ENCODE results near the gene DSCAML1. TPM values are rescaled to one million over a fixed set of nuclear protein-coding genes. Genes with fewer than 3 reads are reported as not detected.

Gene DSCAML1
- total and polyA plus RNA-seq, 9 of the 15 experiments (the other 6 are each of a cell fraction or from before 2014, with no cell fraction given): not detected

- no peak for TF ChIP-seq ZNF76 (CRISPR knock-in tag; IDR thresholded peaks at IDR 0.05; ENCODE audit: borderline replicate concordance)
- no peak for TF ChIP-seq MTF1 (CRISPR knock-in tag; IDR thresholded peaks at IDR 0.05; ENCODE audit: borderline replicate concordance)
- no peak for TF ChIP-seq ADNP (tag; IDR thresholded peaks at IDR 0.05)
- TF ChIP-seq PKNOX1 (IDR thresholded peaks at IDR 0.05): no peak
- no peak for TF ChIP-seq HDAC3 (IDR thresholded peaks at IDR 0.05; ENCODE audit: borderline replicate concordance, partially characterized antibody)
These were observed 80.2 kb downstream of the DSCAML1 start (continued) for GRCh38 chr11:117716521-117717440.

GRCh38 chr11:117715801-117716200 is 81.2 kb downstream of the DSCAML1 start:
- no peak overlapping the region for H3K27ac ChIP-seq (ENCODE audit: extremely low read depth, low read depth, low read length)
- intact Hi-C loops (cut with micrococcal nuclease) (no loop called here), in situ Hi-C loops (cut with MboI) (no loop called here)
- ChIA-PET POLR2A (interaction anchor here (0.5 to 1.0 kb wide), 2 partner anchors 16 to 33 kb away, joined by 3 read pairs; no protein-coding TSS in a partner anchor), CTCF (ENCODE audit: low intra/inter-chr PET ratio) (no interaction called here)
- H3K27me3 ChIP-seq (ENCODE audit: control insufficient read depth in 2 of 2, insufficient read depth in 2 of 2, low read length in 2 of 2): peaks cover 45 to 75% of the 10 kb centered on the region in 2 experiments
- 0% methylated on average over 8 of the region's 8 CpGs for WGBS (ENCODE audit: insufficient coverage, low coverage, missing lambda C conversion rate)
- FAIRE-seq (no peak), ATAC-seq (no peak), DNase-seq (ENCODE audit: extremely low read depth in 1 of 4, low spot score in 3 of 4) (no peak)
- H3K4me2 ChIP-seq (ENCODE audit: insufficient read depth, low read length): no peak overlapping the region
- H3K79me2 ChIP-seq (ENCODE audit: control insufficient read depth, insufficient read depth, low read length): no peaks in the 10 kb centered on the region
- H3K36me3 ChIP-seq (ENCODE audit: control insufficient read depth, insufficient read depth, low read length): no peaks in the 10 kb centered on the region
- H3K9me1 ChIP-seq (ENCODE audit: control insufficient read depth, insufficient read depth, low read length): no peaks in the 10 kb centered on the region
- H4K20me1 ChIP-seq (replicated peaks; ENCODE audit: control insufficient read depth, insufficient read depth, low read length): peaks cover 7% of the 10 kb centered on the region
- no peaks in the 10 kb centered on the region for H3K9me3 ChIP-seq (replicated peaks; ENCODE audit: control insufficient read depth, insufficient read depth, low read depth, low read length)
- H3K4me1 ChIP-seq (replicated peaks in 1 of 2; ENCODE audit: control insufficient read depth in 2 of 2, insufficient read depth in 2 of 2, low read length in 2 of 2): no peaks in the 10 kb centered on the region
- BruUV-seq (replicated peaks): no TSS peak
- H2AFZ ChIP-seq (ENCODE audit: low read depth, low read length): no peak overlapping the region
- H3K4me3 ChIP-seq: no peak overlapping the region
- H3K9ac ChIP-seq (ENCODE audit: insufficient read depth in 1 of 2, low read depth in 2 of 2, low read length in 2 of 2): no peak overlapping the region
- TF ChIP-seq PTBP1 (IDR thresholded peaks at IDR 0.05; ENCODE audit: low read depth, low read length): no peak
- no peak for TF ChIP-seq UBTF (IDR thresholded peaks at IDR 0.05; ENCODE audit: borderline replicate concordance in 1 of 2, low read depth in 2 of 2, low read length in 2 of 2)
- no peak for TF ChIP-seq ATF6 (CRISPR knock-in tag; IDR thresholded peaks at IDR 0.05)
- TF ChIP-seq HINFP (tag; conservative IDR thresholded peaks at IDR 0.05; ENCODE audit: low read depth): no peak
- TF ChIP-seq JUN (IDR thresholded peaks at IDR 0.05; ENCODE audit: borderline replicate concordance, low read depth, low read length): no peak
- no peak for TF ChIP-seq JUN (CRISPR knock-in tag; IDR thresholded peaks at IDR 0.05; ENCODE audit: borderline replicate concordance)
- TF ChIP-seq ZC3H4 (CRISPR knock-in tag; IDR thresholded peaks at IDR 0.05; ENCODE audit: borderline replicate concordance): no peak

Data from K562 (cell line).